IPS-18a (cell line): ENCODE results near the gene SCN2B.
"Not testable (repeated sequence)": the region's sequence is repeated elsewhere in the genome, so short reads cannot be mapped to it uniquely, and the experiment has no call there.

Experiments used
- H3K27ac ChIP-seq: one replicate; pipeline ENCODE4 v1.5.1; 2013; ENCODE audit warnings: low read length
- H3K27me3 ChIP-seq: one replicate; pipeline ENCODE4 v1.6.1; 2013; ENCODE audit warnings: mild to moderate bottlenecking, low read length; ENCODE audit not compliant: control insufficient read depth, insufficient read depth
- H3K36me3 ChIP-seq: one replicate; pipeline ENCODE4 v1.6.1; 2013; ENCODE audit warnings: low read depth, low read length; ENCODE audit not compliant: control insufficient read depth
- H3K4me1 ChIP-seq: one replicate; pipeline ENCODE4 v1.6.1; 2013; ENCODE audit warnings: low read depth, low read length; ENCODE audit not compliant: control insufficient read depth
- H3K4me3 ChIP-seq: one replicate; pipeline ENCODE4 v1.5.1; 2013; ENCODE audit warnings: low read length
- H3K9ac ChIP-seq: one replicate; pipeline ENCODE4 v1.6.1; 2013; ENCODE audit warnings: mild to moderate bottlenecking, low read length, moderate library complexity
- H3K9me3 ChIP-seq: one replicate; pipeline ENCODE4 v1.6.1; 2013; ENCODE audit warnings: low read depth, low read length; ENCODE audit not compliant: control insufficient read depth

SCN2B gene

DNA sequence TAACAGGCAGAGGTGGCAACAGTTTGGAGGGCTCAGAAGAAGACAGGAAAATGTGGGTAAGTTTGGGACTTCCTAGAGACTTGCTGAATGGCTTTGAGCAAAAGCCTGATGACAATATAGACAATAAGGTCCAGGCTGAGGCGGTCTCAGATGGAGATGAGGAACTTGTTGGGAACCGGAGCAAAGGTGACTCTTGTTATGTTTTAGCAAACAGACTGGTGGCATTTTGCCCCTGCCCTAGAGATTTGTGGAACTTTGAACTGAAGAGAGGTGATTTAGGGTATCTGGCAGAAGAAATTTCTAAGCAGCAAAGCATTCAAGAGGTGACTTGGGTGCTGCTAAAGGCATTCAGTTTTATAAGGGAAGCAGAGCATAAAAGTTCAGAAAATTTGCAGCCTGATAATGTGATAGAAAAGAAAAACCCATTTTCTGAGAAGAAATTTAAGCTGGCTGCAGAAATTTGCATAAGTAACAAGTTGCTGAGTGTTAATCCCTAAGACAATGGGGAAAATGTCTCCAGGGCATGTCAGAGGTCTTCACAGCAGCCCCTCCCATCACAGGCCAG lies 14.6 kb upstream of the SCN2B start:
- H3K4me1 ChIP-seq, H3K9me3 ChIP-seq, H3K27me3 ChIP-seq, H3K4me3 ChIP-seq, H3K27ac ChIP-seq, H3K9ac ChIP-seq, H3K36me3 ChIP-seq: not testable (repeated sequence)

DNA sequence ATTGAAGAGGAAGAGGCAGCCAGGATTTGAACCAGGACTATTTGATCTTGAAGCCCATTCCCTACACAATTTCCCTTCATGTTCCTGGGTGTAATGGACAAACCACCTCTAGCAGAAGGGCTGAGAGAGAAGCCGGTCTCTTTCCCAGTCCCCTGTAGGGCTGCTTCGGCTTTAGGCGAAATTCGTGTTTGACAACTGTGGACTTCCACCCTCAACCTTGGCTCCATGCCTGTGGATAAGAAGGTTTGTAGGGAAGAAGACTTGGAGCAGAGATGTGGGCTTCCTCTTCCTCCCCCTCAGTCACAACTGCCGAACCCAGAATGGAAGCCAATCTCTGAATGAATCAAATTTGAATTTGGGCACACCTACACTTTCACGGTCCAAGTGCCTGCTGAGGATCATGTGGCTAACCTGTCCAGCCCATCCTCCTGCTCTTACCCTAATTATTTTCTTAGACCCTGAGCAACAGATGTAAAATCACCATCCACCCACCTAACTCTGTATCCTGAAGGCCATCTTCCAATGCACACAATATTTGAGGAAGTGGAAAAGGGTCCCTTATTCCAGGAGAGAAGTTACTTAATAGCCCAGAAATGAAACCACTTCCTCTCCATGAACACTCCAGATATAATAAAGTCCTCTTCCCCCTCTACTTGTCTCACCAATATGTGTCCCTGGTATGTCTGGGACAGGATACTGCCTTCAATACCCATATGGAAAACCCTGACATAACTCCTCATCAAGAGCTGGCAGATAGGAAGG lies 10.1 kb upstream of the SCN2B start:
- Histone ChIP-seq H3K4me3 (no peak overlapping the region), H3K27me3 (no peaks in the 10 kb centered on the region), H3K36me3 (no peaks in the 10 kb centered on the region), H3K9ac (no peak overlapping the region), H3K9me3 (no peaks in the 10 kb centered on the region), H3K27ac (no peak overlapping the region), H3K4me1 (no peaks in the 10 kb centered on the region)

DNA sequence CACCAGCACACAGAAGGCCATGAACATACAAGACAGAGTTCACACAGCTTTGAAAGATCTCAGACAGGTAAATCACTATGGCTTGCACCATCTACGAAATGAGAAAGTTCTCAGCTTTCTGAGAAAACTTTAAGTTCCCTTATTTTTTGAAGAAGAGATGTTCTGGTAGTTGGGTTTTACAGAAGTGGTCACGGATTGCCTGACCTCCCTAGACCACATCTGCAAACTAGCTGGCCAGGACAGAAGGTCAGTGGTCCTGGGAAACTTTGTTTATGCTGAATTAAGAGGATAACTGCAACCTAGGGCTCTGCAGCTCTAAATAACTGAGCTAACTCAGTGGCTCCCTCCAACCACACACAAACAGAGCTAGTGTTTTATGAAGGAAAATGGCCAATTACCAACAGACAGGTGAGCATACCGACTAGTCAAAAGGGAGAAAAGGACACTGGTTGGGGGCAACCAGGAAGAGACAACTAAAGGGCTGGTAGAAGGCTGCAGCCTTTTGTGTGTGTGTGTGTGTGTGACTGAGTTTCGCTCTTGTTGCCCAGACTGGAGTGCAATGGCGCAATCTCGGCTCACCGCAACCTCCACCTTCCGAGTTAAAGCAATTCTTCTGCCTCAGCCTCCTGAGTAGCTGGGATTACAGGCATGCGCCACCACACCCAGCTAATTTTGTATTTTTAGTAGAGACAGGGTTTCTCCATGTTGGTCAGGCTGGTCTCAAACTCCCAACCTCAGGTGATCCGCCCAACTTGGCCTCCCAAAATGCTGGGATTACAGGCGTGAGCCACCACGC lies 8.5 kb upstream of the SCN2B start:
- no peak overlapping the region for H3K27ac ChIP-seq
- H3K4me3 ChIP-seq: no peak overlapping the region
- no peaks in the 10 kb centered on the region for H3K9me3 ChIP-seq
- no peaks in the 10 kb centered on the region for H3K27me3 ChIP-seq
- H3K9ac ChIP-seq: no peak overlapping the region
- H3K36me3 ChIP-seq: no peaks in the 10 kb centered on the region
- no peaks in the 10 kb centered on the region for H3K4me1 ChIP-seq

- H3K27me3 ChIP-seq, H3K9ac ChIP-seq, H3K27ac ChIP-seq: not testable (repeated sequence)
Measured at GRCh38 chr11:118183691-118184090, 7.3 kb upstream of the SCN2B start.

DNA sequence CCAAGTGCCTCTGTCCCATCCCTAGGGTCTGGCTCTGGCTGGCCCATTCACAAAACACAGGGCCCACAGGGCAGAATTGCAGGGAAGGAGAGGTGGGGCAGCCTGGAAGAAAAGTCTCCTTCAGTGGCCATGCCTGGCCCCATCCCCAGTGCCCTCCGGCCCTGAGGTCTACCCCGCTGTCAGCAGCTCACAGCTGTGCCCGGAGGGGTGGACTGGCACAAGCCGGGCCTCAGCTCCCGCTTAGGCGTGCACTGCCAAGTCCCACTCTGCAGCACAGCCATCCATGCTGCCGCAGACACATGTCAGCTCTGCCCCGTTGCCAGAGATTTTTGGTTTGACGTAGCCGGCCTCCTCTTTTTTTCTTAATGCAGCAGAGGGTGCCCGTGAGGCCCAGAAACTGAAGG lies 3.9 kb upstream of the SCN2B start:
- Histone ChIP-seq H3K9ac (no peak overlapping the region), H3K27me3 (peaks cover 11% of the 10 kb centered on the region), H3K4me3 (no peak overlapping the region), H3K4me1 (peaks cover 9% of the 10 kb centered on the region), H3K36me3 (no peaks in the 10 kb centered on the region), H3K9me3 (no peaks in the 10 kb centered on the region), H3K27ac (no peak overlapping the region)

More at GRCh38 chr11:118183691-118184090, 7.3 kb upstream of the SCN2B start:
- H3K9me3 ChIP-seq, H3K4me3 ChIP-seq, H3K36me3 ChIP-seq, H3K4me1 ChIP-seq: not testable (repeated sequence)

- Histone ChIP-seq H3K9ac (no peak overlapping the region), H3K4me1 (peaks cover 17% of the 10 kb centered on the region), H3K36me3 (no peaks in the 10 kb centered on the region), H3K27me3 (peaks cover 46% of the 10 kb centered on the region), H3K4me3 (peak overlapping the region; percentile 78), H3K27ac (no peak overlapping the region), H3K9me3 (no peaks in the 10 kb centered on the region)
Measured at GRCh38 chr11:118176778-118177134, 317 bp upstream of the SCN2B start.

GRCh38 chr11:118175031-118175992 lies 1.1 kb downstream of the SCN2B start:
- H3K9me3 ChIP-seq: no peaks in the 10 kb centered on the region
- H3K36me3 ChIP-seq: no peaks in the 10 kb centered on the region
- H3K27ac ChIP-seq: no peak overlapping the region
- peak overlapping the region; percentile 78 for H3K4me3 ChIP-seq
- H3K27me3 ChIP-seq: peaks cover 58% of the 10 kb centered on the region
- H3K4me1 ChIP-seq: peaks cover 21% of the 10 kb centered on the region
- H3K9ac ChIP-seq: no peak overlapping the region

- Histone ChIP-seq H3K9me3 (no peaks in the 10 kb centered on the region), H3K27ac (no peak overlapping the region), H3K9ac (no peak overlapping the region), H3K4me1 (peaks cover 21% of the 10 kb centered on the region), H3K4me3 (no peak overlapping the region), H3K27me3 (peaks cover 70% of the 10 kb centered on the region), H3K36me3 (no peaks in the 10 kb centered on the region)
Measured at GRCh38 chr11:118174006-118174567, 2.4 kb downstream of the SCN2B start.

DNA sequence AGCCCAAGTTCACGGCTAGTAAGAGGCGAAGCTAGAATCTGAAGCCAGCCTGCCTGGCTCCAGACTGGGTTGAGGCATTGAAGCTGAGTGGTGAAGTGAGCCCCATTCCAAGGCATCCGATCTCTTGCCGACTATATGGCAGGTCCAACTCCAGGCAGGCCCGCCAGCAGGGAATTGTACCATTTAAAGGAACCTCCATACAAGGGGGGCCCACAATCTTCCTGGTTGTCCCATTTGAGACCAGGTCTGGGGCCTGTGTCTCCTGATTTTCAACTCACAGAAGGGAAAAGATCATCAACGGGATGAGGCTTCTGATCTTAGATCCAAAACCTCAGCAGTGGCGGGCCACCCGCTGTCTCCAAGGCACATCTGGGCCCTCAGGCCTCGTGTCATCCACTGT lies 4.1 kb downstream of the SCN2B start:
- Histone ChIP-seq H3K36me3 (no peaks in the 10 kb centered on the region), H3K9me3 (no peaks in the 10 kb centered on the region), H3K9ac (no peak overlapping the region), H3K4me1 (peaks cover 21% of the 10 kb centered on the region), H3K27me3 (peaks cover 84% of the 10 kb centered on the region), H3K4me3 (no peak overlapping the region), H3K27ac (no peak overlapping the region)

- Histone ChIP-seq H3K27me3 (peaks cover 93% of the 10 kb centered on the region), H3K9me3 (no peaks in the 10 kb centered on the region), H3K4me3 (peak overlapping the region; percentile 65), H3K4me1 (peaks cover 21% of the 10 kb centered on the region), H3K36me3 (no peaks in the 10 kb centered on the region), H3K27ac (no peak overlapping the region), H3K9ac (no peak overlapping the region)
Measured at GRCh38 chr11:118171269-118172062, 5.0 kb downstream of the SCN2B start.
